Naive thymus-derived CD4-positive, alpha-beta T cell (primary cell): ENCODE data around the gene AFF4. TPM values are rescaled to one million over a fixed set of nuclear protein-coding genes. Genes with fewer than 3 reads are reported as not detected.
"Not testable (repeated sequence)": the region's sequence is repeated elsewhere in the genome, so short reads cannot be mapped to it uniquely, and the experiment has no call there.

Experiments
- ATAC-seq: fragments of 150-1000 bp; cut with Tn5 transposase; 2 replicates; pipeline ENCODE4 v1.10.0; 2021; ENCODE audit warnings: mild to moderate bottlenecking, moderate library complexity
- CTCF ChIA-PET: fragments of 350-600 bp; sonication (Branson Sonifier 250); formaldehyde crosslinking; loops from one replicate; lab custom pipeline; 2021; ENCODE audit warnings: antibody characterized with exemption; lab: Charles Lee
- POLR2A ChIA-PET: fragments of 350-600 bp; sonication (Branson Sonifier 250); formaldehyde crosslinking; loops from one replicate; lab custom pipeline; 2021; ENCODE audit warnings: antibody characterized with exemption, inconsistent platforms; lab: Charles Lee
- DNase-seq, 9 donors: peaks; one replicate each; pipeline versions ENCODE4 v3.0.0 to v3.0.0-alpha.2; 2020 to 2022; ENCODE audit warnings: mixed read lengths in 1 of 9
- H3K27ac ChIP-seq: one replicate; pipeline ENCODE4 v1.7.0; 2013; ENCODE audit warnings: mild to moderate bottlenecking, low read depth, low read length, moderate library complexity
- H3K27me3 ChIP-seq, 2 donors: one replicate each; pipeline ENCODE4 v1.7.0; 2013; ENCODE audit warnings: low read length in 2 of 2, mild to moderate bottlenecking in 2 of 2, moderate library complexity in 2 of 2; ENCODE audit not compliant: control insufficient read depth in 2 of 2, insufficient read depth in 2 of 2
- H3K36me3 ChIP-seq, 3 experiments: 1 replicate in 2 of 3; 2 replicates in 1 of 3; pipeline ENCODE4 v1.7.0; 2013; ENCODE audit warnings: low read length in 3 of 3, mild to moderate bottlenecking in 3 of 3, moderate library complexity in 1 of 3; ENCODE audit not compliant: insufficient read depth in 3 of 3, control insufficient read depth in 2 of 3
- H3K4me1 ChIP-seq, 2 donors: one replicate each; pipeline ENCODE4 v1.7.0; 2013; ENCODE audit warnings: low read length in 2 of 2, mild to moderate bottlenecking in 2 of 2, moderate library complexity in 1 of 2; ENCODE audit not compliant: control insufficient read depth in 2 of 2, insufficient read depth in 2 of 2
- H3K4me3 ChIP-seq: 2 replicates; pipeline ENCODE4 v1.7.0; 2013; ENCODE audit warnings: mild to moderate bottlenecking, low read length
- H3K9me3 ChIP-seq, 3 experiments: 1 replicate in 2 of 3; 2 replicates in 1 of 3; pipeline ENCODE4 v1.7.0; 2013; ENCODE audit warnings: low read length in 3 of 3; ENCODE audit not compliant: control insufficient read depth in 2 of 3
- H3K27ac Mint-ChIP-seq, 9 donors: one replicate each; pipeline ENCODE4 v1.8.0; 2020 to 2022; ENCODE audit warnings: mixed read lengths in 9 of 9, mild to moderate bottlenecking in 8 of 9, moderate library complexity in 5 of 9, inconsistent platforms in 2 of 9
- H3K27me3 Mint-ChIP-seq, 5 donors: one replicate each; pipeline ENCODE4 v1.8.0; 2021 to 2022; ENCODE audit warnings: mixed read lengths in 5 of 5, mild to moderate bottlenecking in 1 of 5
- H3K36me3 Mint-ChIP-seq, 5 donors: one replicate each; pipeline ENCODE4 v1.8.0; 2020 to 2022; ENCODE audit warnings: mixed read lengths in 5 of 5, mild to moderate bottlenecking in 3 of 5, inconsistent platforms in 1 of 5
- H3K4me1 Mint-ChIP-seq, 7 donors: one replicate each; pipeline ENCODE4 v1.8.0; 2020 to 2022; ENCODE audit warnings: mixed read lengths in 7 of 7, mild to moderate bottlenecking in 3 of 7, inconsistent platforms in 1 of 7
- H3K4me3 Mint-ChIP-seq, 10 donors: one replicate each; pipeline ENCODE4 v1.8.0; 2020 to 2022; ENCODE audit warnings: mild to moderate bottlenecking in 10 of 10, mixed read lengths in 10 of 10, moderate library complexity in 6 of 10, inconsistent platforms in 2 of 10
- H3K9me3 Mint-ChIP-seq, 11 donors: one replicate each; pipeline ENCODE4 v1.8.0; 2020 to 2022; ENCODE audit warnings: mixed read lengths in 11 of 11, mild to moderate bottlenecking in 4 of 11, inconsistent platforms in 1 of 11, moderate library complexity in 1 of 11
- intact Hi-C, 2 donors: fragments of 100-400 bp; cut with micrococcal nuclease; formaldehyde crosslinking; loops; one replicate each; pipeline ENCODE4 v1.15.1; 2023
- polyA plus RNA-seq, 2 donors: library from polyadenylated mRNA; unstranded; fragments of 300-500 nt; fragmentation: Illumina TruSeq; gene quantifications; one replicate each; pipeline ENCODE4 v1.2.3, GENCODE V29; 2021
- total RNA-seq, 6 experiments: library from RNA in 5 of 6; stranded (reverse) in 5 of 6; gene quantifications; 1 replicate in 5 of 6; 2 replicates in 1 of 6; pipeline ENCODE4 v1.2.3 and lab custom pipeline; 2021 to 2026

AFF4 gene
- total and polyA plus RNA-seq, 7 experiments from 2014 or later: 25.3 to 82.3 (median 63.3) TPM

- no peaks in the 10 kb centered on the region for H3K4me1 Mint-ChIP-seq
Measured at GRCh38 chr5:132859889-132860437, 103.5 kb downstream of the AFF4 start.

GRCh38 chr5:132856011-132856410, 107.4 kb downstream of the AFF4 start:
- no peak overlapping the region for H3K4me3 ChIP-seq
- ChIA-PET CTCF (no interaction called here), POLR2A (no interaction called here)
- H3K27me3 ChIP-seq: no peaks in the 10 kb centered on the region
- H3K36me3 Mint-ChIP-seq: no peaks in the 10 kb centered on the region
- H3K27me3 Mint-ChIP-seq: peaks cover 5 to 13% (median 10%) of the 10 kb centered on the region in 5 donors
- H3K4me1 Mint-ChIP-seq: peaks cover 0 to 6% (median 0%) of the 10 kb centered on the region in 7 donors
- DNase-seq (no peak), ATAC-seq (no peak)
- no peaks in the 10 kb centered on the region for H3K36me3 ChIP-seq
- no peaks in the 10 kb centered on the region for H3K4me1 ChIP-seq
- H3K4me3 Mint-ChIP-seq: no peak overlapping the region
- no peak overlapping the region for H3K27ac Mint-ChIP-seq
- intact Hi-C loops: no loop called here
- peaks cover 0 to 2% (median 0%) of the 10 kb centered on the region in 11 donors for H3K9me3 Mint-ChIP-seq
- no peaks in the 10 kb centered on the region for H3K9me3 ChIP-seq
- H3K27ac ChIP-seq: no peak overlapping the region

More at GRCh38 chr5:132859889-132860437, 103.5 kb downstream of the AFF4 start:
- H3K9me3 Mint-ChIP-seq: peaks cover 0 to 2% (median 0%) of the 10 kb centered on the region in 11 donors
- no peaks in the 10 kb centered on the region for H3K4me1 ChIP-seq
- H3K4me3 ChIP-seq: no peak overlapping the region
- ATAC-seq: no peak
- intact Hi-C loops: no loop called here
- no peak for DNase-seq
- H3K36me3 ChIP-seq: no peaks in the 10 kb centered on the region
- H3K27ac Mint-ChIP-seq: no peak overlapping the region
- H3K36me3 Mint-ChIP-seq: no peaks in the 10 kb centered on the region
- H3K9me3 ChIP-seq: no peaks in the 10 kb centered on the region
- no peaks in the 10 kb centered on the region for H3K27me3 ChIP-seq
- H3K4me3 Mint-ChIP-seq: no peak overlapping the region
- ChIA-PET POLR2A (interaction anchor here (0.7 to 0.8 kb wide), 2 partner anchors 13 to 82 kb away, joined by 3 to 4 read pairs; no protein-coding TSS in a partner anchor), CTCF (no interaction called here)
- H3K27ac ChIP-seq: no peak overlapping the region
- peaks cover 5 to 18% (median 8%) of the 10 kb centered on the region in 5 donors for H3K27me3 Mint-ChIP-seq

- H3K27me3 ChIP-seq, DNase-seq, intact Hi-C loops, H3K9me3 ChIP-seq, H3K4me3 ChIP-seq, POLR2A ChIA-PET, H3K4me1 ChIP-seq, ATAC-seq, H3K4me3 Mint-ChIP-seq, H3K36me3 ChIP-seq, H3K27ac ChIP-seq, H3K4me1 Mint-ChIP-seq, H3K9me3 Mint-ChIP-seq, H3K27ac Mint-ChIP-seq, H3K36me3 Mint-ChIP-seq: not testable (repeated sequence)
- peaks cover 5 to 13% (median 10%) of the 10 kb centered on the region in 5 donors for H3K27me3 Mint-ChIP-seq
- CTCF ChIA-PET: interaction anchor here (1.6 kb wide), 1 partner anchor 13 kb away, joined by 3 read pairs; no protein-coding TSS in a partner anchor
Measured at GRCh38 chr5:132854992-132855391, 108.4 kb downstream of the AFF4 start.

GRCh38 chr5:132854301-132854700, 109.1 kb downstream of the AFF4 start:
- CTCF ChIA-PET: interaction anchor here (1.6 kb wide), 1 partner anchor 13 kb away, joined by 3 read pairs; no protein-coding TSS in a partner anchor

GRCh38 chr5:132853790-132854189, 109.6 kb downstream of the AFF4 start:
- Mint-ChIP-seq H3K4me1 (peaks cover 0 to 6% (median 1%) of the 10 kb centered on the region in 7 donors), H3K27ac (no peak overlapping the region)
- POLR2A ChIA-PET: interaction anchor here (0.5 kb wide), 1 partner anchor 116 kb away, joined by 3 read pairs; the partner anchor contains the start of gene KIF3A

More at GRCh38 chr5:132854301-132854700, 109.1 kb downstream of the AFF4 start:
- Mint-ChIP-seq H3K36me3 (no peaks in the 10 kb centered on the region), H3K27me3 (peaks cover 5 to 13% (median 10%) of the 10 kb centered on the region in 5 donors), H3K9me3 (peaks cover 0 to 2% (median 0%) of the 10 kb centered on the region in 11 donors), H3K4me1 (peaks cover 0 to 6% (median 1%) of the 10 kb centered on the region in 7 donors), H3K4me3 (no peak overlapping the region), H3K27ac (no peak overlapping the region)
- POLR2A ChIA-PET: interaction anchor here (0.5 kb wide), 1 partner anchor 117 kb away, joined by 3 read pairs; the partner anchor contains the start of gene KIF3A
- no peak for DNase-seq
- Histone ChIP-seq H3K9me3 (no peaks in the 10 kb centered on the region), H3K27me3 (no peaks in the 10 kb centered on the region), H3K4me3 (no peak overlapping the region), H3K4me1 (no peaks in the 10 kb centered on the region), H3K36me3 (no peaks in the 10 kb centered on the region), H3K27ac (no peak overlapping the region)
- intact Hi-C loops: no loop called here
- no peak for ATAC-seq

GRCh38 chr5:132853323-132853722, 110.1 kb downstream of the AFF4 start:
- H3K36me3 ChIP-seq: no peaks in the 10 kb centered on the region
- no peak for ATAC-seq
- intact Hi-C loops: no loop called here
- Mint-ChIP-seq H3K4me1 (peaks cover 0 to 6% (median 1%) of the 10 kb centered on the region in 7 donors), H3K36me3 (no peaks in the 10 kb centered on the region), H3K27me3 (peaks cover 5 to 10% (median 8%) of the 10 kb centered on the region in 5 donors), H3K9me3 (peaks cover 0 to 2% (median 0%) of the 10 kb centered on the region in 11 donors), H3K4me3 (no peak overlapping the region), H3K27ac (no peak overlapping the region)
- CTCF ChIA-PET: no interaction called here
- H3K4me1 ChIP-seq: no peaks in the 10 kb centered on the region
- POLR2A ChIA-PET: no interaction called here
- no peak overlapping the region for H3K4me3 ChIP-seq
- no peaks in the 10 kb centered on the region for H3K27me3 ChIP-seq
- H3K27ac ChIP-seq: no peak overlapping the region
- no peaks in the 10 kb centered on the region for H3K9me3 ChIP-seq
- DNase-seq: no peak

More at GRCh38 chr5:132853790-132854189, 109.6 kb downstream of the AFF4 start:
- ATAC-seq (no peak), DNase-seq (no peak)
- CTCF ChIA-PET: interaction anchor here (1.6 kb wide), 1 partner anchor 14 kb away, joined by 3 read pairs; no protein-coding TSS in a partner anchor
- Histone ChIP-seq H3K36me3 (no peaks in the 10 kb centered on the region), H3K27ac (no peak overlapping the region), H3K4me3 (no peak overlapping the region), H3K4me1 (no peaks in the 10 kb centered on the region), H3K9me3 (no peaks in the 10 kb centered on the region), H3K27me3 (no peaks in the 10 kb centered on the region)
- Mint-ChIP-seq H3K27me3 (peaks cover 5 to 12% (median 10%) of the 10 kb centered on the region in 5 donors), H3K9me3 (peaks cover 0 to 2% (median 0%) of the 10 kb centered on the region in 11 donors), H3K36me3 (no peaks in the 10 kb centered on the region), H3K4me3 (no peak overlapping the region)
- intact Hi-C loops: no loop called here
